A673 (cell line): Measurements from ENCODE around the gene ADARB2.

Experiments used
- EZH2 ChIP-seq: fragments of 200-600 bp; sonication (generic); IDR thresholded peaks from 2 replicates; pipeline ENCODE4 v1.6.1; 2017; ENCODE audit warnings: borderline replicate concordance, low read depth, mild to moderate bottlenecking, mixed read lengths, antibody characterized with exemption, low read length; ENCODE audit not compliant: poor library complexity, severe bottlenecking
- TF ChIP-seq, protein P1 (sequence below): fragments of 300-800, 200-600 bp; sonication (generic); conservative IDR thresholded peaks from 2 replicates; pipeline ENCODE4 v1.5.1; 2017; ENCODE audit warnings: low read depth, mild to moderate bottlenecking, antibody characterized with exemption, low read length, moderate library complexity, mixed read lengths

DNA sequence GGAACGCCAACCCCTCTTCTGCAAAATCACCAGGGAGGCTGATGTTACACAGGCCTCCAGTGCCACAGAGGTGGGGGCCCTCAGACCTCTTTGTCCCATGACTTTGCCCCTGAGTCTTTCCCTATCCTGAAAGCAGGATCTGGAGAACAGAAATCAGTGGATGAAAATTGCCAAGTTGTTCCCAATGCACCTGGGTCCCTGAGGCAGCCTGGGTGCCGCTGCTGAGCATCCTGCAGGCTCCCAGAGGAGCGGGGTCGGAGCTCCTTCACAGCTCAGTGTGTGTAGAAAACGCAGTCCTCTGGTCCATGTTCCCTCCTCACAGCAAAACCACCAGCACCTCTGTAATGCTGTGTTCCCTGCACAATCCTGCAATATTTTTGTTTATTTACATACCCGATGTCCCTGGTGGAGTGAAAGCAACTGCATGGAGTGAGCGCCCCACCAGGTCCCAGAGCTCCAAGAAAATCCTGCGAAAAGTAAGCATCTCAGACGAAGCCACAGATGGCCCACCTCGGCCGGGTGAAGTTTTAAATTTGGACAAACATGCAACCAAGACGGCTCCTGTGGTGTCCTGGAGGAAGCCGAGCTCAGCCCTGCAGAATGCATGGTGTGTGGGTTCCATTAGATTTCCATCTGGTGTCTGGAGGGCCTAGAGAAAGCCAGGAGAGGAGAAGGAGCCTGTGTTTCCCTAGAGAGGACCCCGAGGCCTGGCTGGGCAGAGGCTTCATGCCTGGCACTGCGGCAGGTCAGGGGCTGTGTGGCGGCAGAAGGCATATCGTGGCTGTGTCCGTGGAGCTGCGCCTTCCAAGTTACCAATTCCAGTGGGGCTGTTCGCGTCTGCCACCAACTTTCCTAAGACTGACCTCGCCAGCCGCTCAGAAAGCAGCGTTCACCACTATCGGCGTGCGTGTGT lies 445.9 kb downstream of the ADARB2 start:
- TF ChIP-seq, protein P1, sequence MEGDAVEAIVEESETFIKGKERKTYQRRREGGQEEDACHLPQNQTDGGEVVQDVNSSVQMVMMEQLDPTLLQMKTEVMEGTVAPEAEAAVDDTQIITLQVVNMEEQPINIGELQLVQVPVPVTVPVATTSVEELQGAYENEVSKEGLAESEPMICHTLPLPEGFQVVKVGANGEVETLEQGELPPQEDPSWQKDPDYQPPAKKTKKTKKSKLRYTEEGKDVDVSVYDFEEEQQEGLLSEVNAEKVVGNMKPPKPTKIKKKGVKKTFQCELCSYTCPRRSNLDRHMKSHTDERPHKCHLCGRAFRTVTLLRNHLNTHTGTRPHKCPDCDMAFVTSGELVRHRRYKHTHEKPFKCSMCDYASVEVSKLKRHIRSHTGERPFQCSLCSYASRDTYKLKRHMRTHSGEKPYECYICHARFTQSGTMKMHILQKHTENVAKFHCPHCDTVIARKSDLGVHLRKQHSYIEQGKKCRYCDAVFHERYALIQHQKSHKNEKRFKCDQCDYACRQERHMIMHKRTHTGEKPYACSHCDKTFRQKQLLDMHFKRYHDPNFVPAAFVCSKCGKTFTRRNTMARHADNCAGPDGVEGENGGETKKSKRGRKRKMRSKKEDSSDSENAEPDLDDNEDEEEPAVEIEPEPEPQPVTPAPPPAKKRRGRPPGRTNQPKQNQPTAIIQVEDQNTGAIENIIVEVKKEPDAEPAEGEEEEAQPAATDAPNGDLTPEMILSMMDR = no peak
- no peak for TF ChIP-seq EZH2
